Astrocyte (in vitro differentiated cells and primary cell): ENCODE results near the gene USP21.

Experiments
- CTCF ChIP-seq: IDR thresholded peaks from 2 replicates; pipeline ENCODE4 v1.5.1; 2011; ENCODE audit warnings: low read depth, mild to moderate bottlenecking, inconsistent platforms, low read length, moderate library complexity; ENCODE audit not compliant: insufficient read depth
- EZH2 ChIP-seq: IDR thresholded peaks from 2 replicates; pipeline ENCODE4 v1.6.1; 2012; ENCODE audit warnings: mild to moderate bottlenecking, low read length, inconsistent platforms; ENCODE audit not compliant: insufficient read depth

GRCh38 chr1:161162052-161162451, 2.8 kb downstream of the USP21 start:
- TF ChIP-seq CTCF: no peak
- no peak for TF ChIP-seq EZH2
